Spleen (tissue), 11 donors: ENCODE measurements around the gene PLOD1. TPM values are rescaled to one million over a fixed set of nuclear protein-coding genes. Genes with fewer than 3 reads are reported as not detected.

Experiments
- DNase-seq: peaks from one replicate; pipeline ENCODE4 v3.0.0-alpha.2; 2020
- H3K27ac ChIP-seq, 8 donors: fragments of 200-600 bp; sonication (generic) in 7 of 8; 1 replicate in 4 of 8; 2 replicates in 4 of 8; pipeline versions ENCODE4 v1.5.0 to v1.8.0; 2016 to 2021; ENCODE audit warnings: inconsistent platforms in 4 of 8, mild to moderate bottlenecking in 4 of 8, moderate library complexity in 1 of 8
- H3K27me3 ChIP-seq, 7 donors: fragments of 200-600 bp; sonication (generic) in 6 of 7; replicated peaks in 1 of 7; 1 replicate in 4 of 7; 2 replicates in 3 of 7; pipeline versions ENCODE4 v1.5.0 to v1.8.0; 2016 to 2021; ENCODE audit warnings: inconsistent platforms in 3 of 7, mild to moderate bottlenecking in 1 of 7
- H3K36me3 ChIP-seq, 6 donors: fragments of 200-600 bp; sonication (generic) in 5 of 6; 1 replicate in 4 of 6; 2 replicates in 2 of 6; pipeline versions ENCODE4 v1.5.0 to v1.8.0; 2016 to 2021; ENCODE audit warnings: inconsistent platforms in 2 of 6
- H3K4me1 ChIP-seq, 6 donors: fragments of 200-600 bp; sonication (generic) in 5 of 6; 1 replicate in 3 of 6; 2 replicates in 3 of 6; pipeline versions ENCODE4 v1.5.0 to v1.8.0; 2016 to 2021; ENCODE audit warnings: inconsistent platforms in 3 of 6
- H3K4me3 ChIP-seq, 8 donors: fragments of 200-600 bp; sonication (generic) in 7 of 8; 1 replicate in 4 of 8; 2 replicates in 4 of 8; pipeline versions ENCODE4 v1.5.0 to v1.8.0; 2016 to 2021; ENCODE audit warnings: inconsistent platforms in 4 of 8, mild to moderate bottlenecking in 4 of 8, moderate library complexity in 2 of 8
- H3K9me3 ChIP-seq, 8 donors: fragments of 200-600 bp; sonication (generic) in 7 of 8; 1 replicate in 4 of 8; 2 replicates in 4 of 8; pipeline versions ENCODE4 v1.5.0 to v1.8.0; 2016 to 2021; ENCODE audit warnings: inconsistent platforms in 4 of 8
- CTCF ChIP-seq, 11 experiments: fragments of 200-600 bp in 7 of 11; fragments of 450-650 bp in 4 of 11; sonication (generic) in 4 of 11; IDR thresholded peaks in 8 of 11; conservative IDR thresholded peaks in 3 of 11; 1 replicate in 7 of 11; 2 replicates in 4 of 11; pipeline versions ENCODE4 v1.4.0 to v1.8.0; 2016 to 2021; ENCODE audit warnings: antibody characterized with exemption in 11 of 11, inconsistent platforms in 4 of 11, mild to moderate bottlenecking in 1 of 11
- POLR2A ChIP-seq, 3 donors: fragments of 450-650 bp; IDR thresholded peaks; one replicate each; pipeline ENCODE4 v1.5.1; 2017; ENCODE audit warnings: antibody characterized with exemption in 3 of 3, mild to moderate bottlenecking in 1 of 3
- POLR2AphosphoS5 ChIP-seq, 3 donors: sonication (generic); formaldehyde crosslinking; IDR thresholded peaks; one replicate each; pipeline ENCODE4 v1.5.1; 2017; ENCODE audit warnings: antibody characterized with exemption in 3 of 3
- WGBS, 5 donors: extraction: QIAGEN DNeasy Blood & Tissue Kit in 3 of 5; methylation state at CpG; one replicate each; pipeline versions ENCODE4 v1.1.5 to v1.1.7; 2013 to 2018; 5-methylcytosine and 5-hydroxymethylcytosine counted together
- intact Hi-C: fragments of 100-400 bp; cut with DNase I; formaldehyde crosslinking; loops from one replicate; pipeline ENCODE4 v1.15.0; 2023; ENCODE audit warnings: low total_unique reads
- polyA plus RNA-seq, 3 donors: library from polyadenylated mRNA; stranded (reverse); fragments of 200-250 nt; gene quantifications; one replicate each; pipeline ENCODE4 v1.2.1, GENCODE V29; 2013
- total RNA-seq, 7 donors: library from RNA; depleted of rRNA in 3 of 7; stranded (reverse); fragments of >200 nt in 3 of 7; fragmentation: NEBNext Ultra II Directional in 4 of 7; extraction: Animal tissue kit (Norgen Biotek cat#: 25700) in 4 of 7; gene quantifications; one replicate each; pipeline versions ENCODE4 v1.1.0 to v1.2.1, GENCODE V29; 2016 to 2021
- donor health status: healthy with polysubstance abuse.
- donor health status: DM: no; HTN: no; CAD: no; lungs with moderate emphysema.
- donor health status: DM: no; HTN: no; CAD: no.
- donor health status: Bipolar disorder and iron deficiency.
- donor health status: healthy.
- donor health status: DM: no; HTN: no; CAD: no.
- donor health status: DM: yes; HTN: yes; CAD: no.

PLOD1 gene
- total and polyA plus RNA-seq, 10 donors = 11.6 to 53.4 (median 45.7) TPM

- Histone ChIP-seq H3K4me3 (no peak overlapping the region), H3K4me1 (peaks cover 0 to 6% (median 0%) of the 10 kb centered on the region in 6 donors), H3K27ac (no peak overlapping the region), H3K9me3 (no peaks in the 10 kb centered on the region), H3K27me3 (no peaks in the 10 kb centered on the region), H3K36me3 (peaks cover 7 to 100% (median 99%) of the 10 kb centered on the region in 6 donors)
- TF ChIP-seq POLR2AphosphoS5 (IDR thresholded peaks at IDR 0.05) (no peak), POLR2A (IDR thresholded peaks at IDR 0.05) (no peak), CTCF (IDR thresholded peaks at IDR 0.05 in 8 of 11, conservative IDR thresholded peaks at IDR 0.05 in 3 of 11) (peak in 7 of 11 experiments; percentile 28 to 64 (median 42))
- WGBS, 5 donors = 84 to 89% (median 85%) methylated on average over 14 of the region's 14 CpGs
- no peak for DNase-seq
- intact Hi-C loops = no loop called here
These were observed 66.9 kb downstream of the PLOD1 start for GRCh38 chr1:12001249-12001917.

DNA sequence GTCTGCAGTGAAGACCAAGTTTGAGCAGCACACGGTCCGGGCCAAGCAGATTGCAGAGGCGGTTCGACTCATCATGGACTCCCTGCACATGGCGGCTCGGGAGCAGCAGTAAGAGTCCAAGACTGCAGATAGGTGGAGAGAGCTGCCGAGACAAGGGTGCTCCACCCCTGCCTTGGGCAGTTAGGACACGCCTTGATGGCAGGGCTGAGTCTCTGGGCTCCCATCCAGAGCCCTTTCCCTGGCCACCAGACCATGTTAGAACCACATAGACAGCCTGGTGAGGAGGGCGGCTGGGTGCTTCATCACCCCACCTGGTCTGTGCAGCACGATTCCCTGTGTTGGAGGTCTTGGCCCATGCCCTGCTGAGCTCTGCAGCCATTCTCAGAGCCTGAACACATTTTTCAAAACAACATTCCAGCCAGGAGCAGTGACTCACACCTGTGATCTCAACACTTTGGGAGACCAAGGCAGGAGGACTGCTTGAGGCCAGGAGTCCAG lies 67.5 kb downstream of the PLOD1 start:
- H3K9me3 ChIP-seq = no peaks in the 10 kb centered on the region
- WGBS, 5 donors = 91 to 97% (median 96%) methylated on average over 9 to 10 of the region's 10 CpGs
- intact Hi-C loops = no loop called here
- peaks cover 7 to 100% (median 100%) of the 10 kb centered on the region in 6 donors for H3K36me3 ChIP-seq
- no peak overlapping the region for H3K27ac ChIP-seq
- no peak for DNase-seq
- H3K4me1 ChIP-seq = peaks cover 0 to 6% (median 0%) of the 10 kb centered on the region in 6 donors
- H3K4me3 ChIP-seq = no peak overlapping the region
- no peaks in the 10 kb centered on the region for H3K27me3 ChIP-seq
- no peak for TF ChIP-seq CTCF (IDR thresholded peaks at IDR 0.05 in 8 of 11, conservative IDR thresholded peaks at IDR 0.05 in 3 of 11)
- peak in 1 of 3 donors; percentile 17 for TF ChIP-seq POLR2AphosphoS5 (IDR thresholded peaks at IDR 0.05)

GRCh38 chr1:12003762-12004161 lies 69.2 kb downstream of the PLOD1 start:
- intact Hi-C loops = no loop called here
- no peak overlapping the region for H3K4me3 ChIP-seq
- no peak for DNase-seq
- no peaks in the 10 kb centered on the region for H3K9me3 ChIP-seq
- H3K36me3 ChIP-seq = peaks cover 3 to 100% (median 93%) of the 10 kb centered on the region in 6 donors
- H3K4me1 ChIP-seq = peaks cover 0 to 6% (median 0%) of the 10 kb centered on the region in 6 donors
- no peak overlapping the region for H3K27ac ChIP-seq
- no peaks in the 10 kb centered on the region for H3K27me3 ChIP-seq
- WGBS, 5 donors = 94 to 98% (median 96%) methylated on average over 12 of the region's 12 CpGs
- no peak for TF ChIP-seq POLR2A (IDR thresholded peaks at IDR 0.05)
- no peak for TF ChIP-seq POLR2AphosphoS5 (IDR thresholded peaks at IDR 0.05)
- TF ChIP-seq CTCF (IDR thresholded peaks at IDR 0.05 in 8 of 11, conservative IDR thresholded peaks at IDR 0.05 in 3 of 11) = no peak

GRCh38 chr1:12005488-12006166 lies 71.1 kb downstream of the PLOD1 start:
- 64 to 84% (median 73%) methylated on average over 8 to 9 of the region's 9 CpGs for WGBS, 5 donors
- intact Hi-C loops = no loop called here
- TF ChIP-seq POLR2A (IDR thresholded peaks at IDR 0.05) (no peak), POLR2AphosphoS5 (IDR thresholded peaks at IDR 0.05) (peak in 1 of 3 donors; percentile 15), CTCF (IDR thresholded peaks at IDR 0.05 in 8 of 11, conservative IDR thresholded peaks at IDR 0.05 in 3 of 11) (no peak)

More at GRCh38 chr1:12005488-12006166, 71.1 kb downstream of the PLOD1 start:
- Histone ChIP-seq H3K9me3 (no peaks in the 10 kb centered on the region), H3K36me3 (peaks cover 3 to 100% (median 92%) of the 10 kb centered on the region in 6 donors), H3K27me3 (no peaks in the 10 kb centered on the region), H3K4me3 (no peak overlapping the region), H3K4me1 (peaks cover 0 to 6% (median 0%) of the 10 kb centered on the region in 6 donors), H3K27ac (peak overlapping the region in 7 of 8 donors; percentile 26 to 65 (median 55))
- DNase-seq = no peak
